Medulla oblongata (tissue), 1 donor: Measurements from ENCODE around the gene DCAF8.

Experiments
- DNase-seq: peaks from one replicate; pipeline ENCODE4 v3.0.0-alpha.2; 2015; ENCODE audit errors: extremely low spot score

The DCAF8 gene

GRCh38 chr1:160227034-160227433 lies 35.3 kb downstream of the DCAF8 start:
- no peak for DNase-seq

GRCh38 chr1:160226623-160227022 lies 35.7 kb downstream of the DCAF8 start:
- no peak for DNase-seq

DNA sequence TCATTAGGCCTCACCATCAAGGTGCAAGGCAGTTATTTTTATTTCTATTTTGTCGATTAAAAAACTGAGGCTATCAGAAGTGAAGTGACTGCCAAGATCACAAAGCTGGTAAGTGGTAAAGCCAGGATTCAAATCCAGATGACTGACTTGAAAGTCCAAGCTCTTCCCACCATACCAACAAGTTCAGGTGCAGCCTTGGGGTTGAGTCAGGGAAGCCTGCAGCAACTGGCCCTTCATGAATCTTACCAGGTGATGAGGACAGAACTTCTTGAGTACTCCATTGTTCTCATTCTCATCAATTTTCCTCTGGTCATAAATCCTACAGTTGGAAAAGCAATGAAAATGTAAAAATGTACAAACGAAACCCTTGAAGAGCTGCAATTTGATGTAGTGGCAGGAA lies 37.0 kb downstream of the DCAF8 start:
- DNase-seq = no peak

GRCh38 chr1:160224606-160225005 lies 37.7 kb downstream of the DCAF8 start:
- DNase-seq = no peak

DNA sequence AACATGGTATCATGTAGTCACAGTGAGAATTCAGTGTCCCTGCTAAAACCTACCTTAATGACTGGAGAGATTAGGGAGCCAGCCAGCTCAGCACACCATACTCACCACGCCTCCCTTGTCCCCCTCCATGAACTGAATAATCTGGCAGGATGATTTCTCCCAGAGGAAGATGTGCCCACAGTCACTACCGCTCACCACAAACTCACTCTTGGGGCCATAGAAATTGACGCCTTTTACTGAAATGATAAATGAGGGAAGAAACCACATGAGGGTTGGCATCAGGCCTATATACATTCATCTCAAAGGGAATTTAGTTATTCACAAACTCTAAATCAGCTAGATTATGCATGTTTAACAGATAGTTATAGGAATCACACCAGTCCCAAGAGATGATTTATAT lies 39.8 kb downstream of the DCAF8 start:
- DNase-seq = no peak

GRCh38 chr1:160221089-160221488 lies 41.3 kb downstream of the DCAF8 start:
- no peak for DNase-seq

DNA sequence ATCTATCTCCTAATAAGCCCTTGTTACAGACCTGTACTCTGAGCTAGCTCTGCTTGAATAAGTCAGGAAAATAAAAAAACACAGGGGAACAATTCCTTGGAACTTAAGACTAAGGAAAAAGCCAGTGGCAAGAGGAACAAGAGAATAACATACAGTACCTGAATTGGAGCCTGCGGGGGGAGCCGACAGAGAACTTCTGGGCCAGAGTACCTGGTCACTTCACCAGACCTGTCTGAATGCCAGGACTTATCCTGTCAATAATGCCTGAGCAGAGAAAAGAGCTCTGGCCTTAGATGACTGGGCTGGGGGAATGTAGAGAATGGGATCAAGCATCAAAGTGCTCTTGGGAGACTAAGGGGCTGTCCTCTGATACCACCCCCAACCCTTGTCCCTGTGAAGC lies 42.0 kb downstream of the DCAF8 start:
- no peak for DNase-seq

DNA sequence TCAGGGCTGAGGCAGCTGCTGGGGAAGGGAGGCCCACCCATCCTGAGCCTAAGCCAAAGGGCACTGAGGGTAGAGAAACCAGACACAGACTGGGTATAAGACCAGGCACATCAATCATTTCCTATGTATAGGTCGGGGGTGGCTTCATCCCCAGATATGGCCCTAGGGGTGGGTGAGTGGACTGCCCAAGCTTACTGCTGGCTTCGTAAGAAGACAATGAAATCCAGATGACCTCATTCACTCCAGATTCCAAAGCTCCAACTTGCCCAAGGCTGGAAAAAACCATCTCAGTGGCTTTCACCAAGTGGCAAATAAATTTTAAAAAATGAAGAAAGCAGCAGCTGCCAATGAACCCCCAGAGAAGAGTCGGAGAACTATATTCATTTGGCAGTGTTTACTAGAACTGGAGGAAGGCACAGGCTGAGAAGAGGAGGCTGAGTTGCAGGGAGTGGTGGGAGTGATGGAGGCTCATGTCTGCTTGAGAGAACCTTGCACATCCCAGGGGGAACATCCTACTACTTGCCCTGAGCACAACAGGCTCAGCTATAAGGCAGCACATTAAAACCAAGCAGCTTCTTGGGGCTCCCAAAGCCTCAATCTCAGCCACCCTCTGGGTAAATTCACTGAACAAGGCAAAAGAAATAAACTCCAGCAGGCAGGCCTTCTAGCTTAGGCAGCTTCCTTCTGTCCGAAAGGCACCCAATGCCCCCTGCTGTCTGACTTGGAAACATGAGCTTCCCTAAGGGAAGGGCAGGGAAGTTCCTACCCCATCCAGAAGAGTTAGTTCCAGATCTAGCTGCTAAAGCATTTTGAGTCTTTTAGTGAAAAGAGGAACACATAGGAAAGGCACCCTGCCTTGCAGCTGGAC lies 43.1 kb downstream of the DCAF8 start:
- DNase-seq = peak; percentile 91

GRCh38 chr1:160217481-160218051 lies 44.8 kb downstream of the DCAF8 start:
- peak; percentile 44 for DNase-seq

GRCh38 chr1:160216301-160216700 lies 46.0 kb downstream of the DCAF8 start:
- no peak for DNase-seq

GRCh38 chr1:160214481-160215140 lies 47.7 kb downstream of the DCAF8 start:
- DNase-seq = no peak

- no peak for DNase-seq
Measured at GRCh38 chr1:160211046-160211790, 51.1 kb downstream of the DCAF8 start.

DNA sequence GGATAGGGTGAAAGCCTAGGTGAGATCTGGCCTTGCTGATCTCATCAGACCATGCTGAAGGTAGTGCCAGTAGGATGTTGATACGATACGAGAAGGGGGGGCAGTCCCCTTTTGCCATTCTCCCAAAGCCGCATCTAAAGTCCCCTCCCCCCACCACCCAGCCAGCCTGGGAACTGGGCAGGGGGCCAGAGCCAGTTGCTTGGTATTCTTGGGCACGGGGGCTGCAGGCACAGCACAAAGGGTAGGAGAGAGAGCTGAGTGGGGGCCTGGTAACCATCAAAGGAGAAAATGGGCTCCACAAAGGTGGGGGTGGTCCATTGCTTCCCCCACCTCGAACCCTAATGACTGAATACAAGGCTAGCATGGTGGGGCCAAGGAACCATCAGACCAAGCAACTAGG lies 51.8 kb downstream of the DCAF8 start:
- DNase-seq = no peak

DNA sequence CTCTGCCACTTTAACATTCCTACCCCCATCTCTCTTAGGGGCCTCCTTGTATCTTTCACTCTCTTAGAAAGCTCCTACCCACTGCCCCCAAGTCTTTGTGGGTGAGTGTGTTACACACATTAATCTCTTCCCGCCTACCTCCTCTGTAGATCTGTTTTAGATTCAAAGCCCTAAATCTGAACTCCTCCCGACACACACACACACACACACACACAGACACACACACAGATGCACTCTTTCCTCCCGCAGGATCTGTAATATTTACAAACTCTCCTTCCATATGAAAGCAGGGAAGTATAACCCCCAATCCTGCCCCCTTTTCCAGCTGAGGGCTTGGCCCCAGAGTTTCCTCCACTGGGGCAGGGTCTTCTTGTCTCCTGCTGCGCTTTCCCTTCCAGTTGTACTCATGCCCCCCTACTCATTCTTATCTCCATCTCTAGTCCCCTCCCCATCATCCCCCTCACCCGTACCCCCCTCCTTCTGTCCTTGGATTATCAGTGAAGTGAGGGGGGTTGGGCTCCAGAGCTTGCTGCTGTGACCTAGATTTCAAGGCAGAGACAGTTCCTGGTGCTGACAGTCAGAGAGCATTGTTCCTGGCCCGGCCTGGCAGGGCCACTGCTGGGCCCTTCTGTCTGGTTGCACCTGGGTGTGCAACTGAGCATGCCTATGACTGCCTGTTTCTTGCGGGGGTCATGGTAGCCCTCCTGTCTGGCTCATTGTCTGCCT lies 52.9 kb downstream of the DCAF8 start:
- DNase-seq = peak; percentile 84

DNA sequence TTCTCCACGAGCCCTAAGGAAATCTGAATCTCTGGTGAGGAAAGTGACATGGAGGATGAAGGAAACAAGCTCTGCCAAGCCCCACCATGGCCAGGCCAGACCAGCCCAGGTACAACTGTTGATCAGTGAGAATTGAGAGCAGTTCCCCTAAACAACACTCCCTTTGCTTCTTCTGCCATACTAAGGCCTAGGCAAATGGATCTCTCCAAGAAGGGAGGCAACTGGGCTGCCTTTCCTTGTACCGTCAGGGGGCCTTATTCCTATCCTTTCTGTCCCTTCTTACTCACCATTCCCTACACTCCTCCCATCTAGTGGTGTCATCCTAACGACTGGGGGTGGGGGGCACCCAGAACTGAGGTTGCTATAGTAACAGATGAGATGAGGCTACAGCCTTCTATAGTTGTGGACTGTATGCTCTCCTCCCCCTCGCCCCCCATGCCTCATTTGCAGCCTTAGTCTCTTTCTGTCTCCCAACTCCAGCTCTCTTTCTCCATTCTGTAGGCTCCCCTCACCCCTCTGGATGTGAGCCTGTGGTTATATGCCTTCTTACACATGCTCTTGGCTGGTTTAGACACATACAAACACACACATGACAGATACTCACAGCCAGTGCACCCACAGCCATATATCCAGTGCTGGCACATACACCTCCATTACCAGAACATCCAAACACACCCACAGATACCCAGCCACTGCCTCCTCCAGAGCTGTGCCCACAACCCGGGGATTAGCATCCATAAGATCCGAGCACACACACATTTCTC lies 53.6 kb downstream of the DCAF8 start:
- DNase-seq = no peak

DNA sequence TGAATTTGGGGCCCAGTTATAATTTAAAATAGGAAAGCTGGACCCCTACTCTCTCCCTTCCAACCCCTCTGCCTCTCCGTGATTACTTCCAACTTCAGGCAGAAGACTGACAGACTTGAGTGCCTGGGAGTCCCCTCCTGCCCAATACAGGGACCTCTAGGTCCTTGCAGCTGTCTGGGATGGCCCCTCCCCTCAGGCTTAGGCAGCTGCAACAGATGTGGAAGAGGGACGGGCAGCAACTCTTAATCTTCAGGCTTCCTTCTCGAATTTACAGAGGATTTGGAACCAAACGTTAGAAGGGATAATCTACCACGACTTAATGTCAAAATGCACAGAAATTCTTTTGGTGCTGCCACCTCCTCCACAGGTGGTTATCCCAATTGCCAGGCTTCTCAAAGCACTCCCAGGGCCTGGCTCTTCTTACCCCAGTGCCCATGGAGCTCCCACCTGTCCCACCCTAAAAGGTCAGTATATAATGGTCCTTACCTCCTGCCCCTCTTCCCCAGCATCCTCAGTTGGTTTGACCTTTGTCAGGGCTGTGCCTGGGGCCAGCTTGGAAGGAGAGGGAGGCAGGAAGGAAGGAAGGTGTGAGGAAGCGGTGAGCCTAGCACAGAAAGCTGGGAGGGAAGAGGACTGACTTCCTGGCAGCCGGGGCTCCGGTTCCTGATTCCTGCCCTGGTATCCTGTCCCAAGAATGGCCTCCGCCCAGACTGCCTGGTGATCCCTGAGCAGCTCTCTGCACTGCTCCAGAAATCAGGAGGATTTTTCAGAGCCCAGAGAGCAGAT lies 54.4 kb downstream of the DCAF8 start:
- DNase-seq = no peak

- no peak for DNase-seq
Measured at GRCh38 chr1:160207118-160207650, 55.2 kb downstream of the DCAF8 start.

DNA sequence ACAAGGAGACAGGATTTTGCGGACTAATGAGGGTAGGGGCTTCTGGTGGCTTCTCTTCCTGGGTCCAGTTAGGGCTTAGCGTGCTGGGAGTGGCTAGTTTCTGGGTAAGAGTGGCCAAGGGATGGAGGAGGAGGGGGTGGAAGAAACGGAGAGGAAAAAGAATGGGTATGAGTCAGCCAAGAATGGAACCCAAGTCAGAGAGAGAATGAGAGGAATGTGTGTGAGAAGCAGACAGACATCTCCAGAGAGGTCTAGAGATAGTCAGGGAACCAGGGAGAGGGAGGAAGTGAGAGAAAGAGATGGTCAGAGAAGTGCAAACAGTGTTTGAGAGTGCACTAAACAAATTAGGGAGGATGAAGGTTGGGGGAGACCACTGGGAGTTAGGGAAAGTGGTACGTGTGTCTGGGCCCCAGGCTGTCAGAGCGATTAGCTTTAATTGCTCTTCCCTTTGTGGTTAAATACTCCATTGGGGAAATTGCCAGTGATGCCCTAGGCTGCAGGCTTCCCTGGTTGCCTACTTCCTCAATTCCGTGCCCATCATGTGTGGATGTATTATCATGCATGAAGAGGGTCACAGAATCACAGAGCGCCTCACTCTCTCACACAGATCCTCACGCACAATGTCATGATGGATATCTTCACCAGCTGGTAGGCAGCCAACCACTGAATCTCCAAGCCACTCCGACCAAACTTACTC lies 55.8 kb downstream of the DCAF8 start:
- no peak for DNase-seq

DNA sequence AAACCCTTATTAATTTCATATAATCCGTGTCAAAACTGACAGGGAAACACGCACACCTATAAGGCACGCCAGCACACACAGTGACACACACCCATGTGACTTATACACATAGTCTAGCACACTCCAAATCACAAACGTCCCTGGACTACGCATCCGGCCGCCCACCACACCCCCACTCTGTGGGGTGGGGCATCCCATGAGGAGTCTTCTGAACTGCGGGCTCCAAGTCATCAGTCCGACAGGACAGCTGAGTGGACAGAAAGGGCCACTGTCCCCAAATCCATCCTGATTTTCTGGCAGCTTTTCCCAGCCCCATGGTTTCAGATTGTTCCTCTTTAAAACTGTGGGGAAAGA lies 56.3 kb downstream of the DCAF8 start:
- peak; percentile 60 for DNase-seq
